GM12801 (cell line): ENCODE data around the gene RXFP1.

Source experiments
- CTCF ChIP-seq: IDR thresholded peaks from one replicate; pipeline ENCODE4 v1.5.1; 2011; ENCODE audit warnings: control low read depth; ENCODE audit not compliant: insufficient read length; ENCODE audit errors: extremely low read depth

The RXFP1 gene

GRCh38 chr4:158610790-158611189 lies 89.1 kb downstream of the RXFP1 start:
- no peak for TF ChIP-seq CTCF

GRCh38 chr4:158613046-158613445 lies 91.4 kb downstream of the RXFP1 start:
- TF ChIP-seq CTCF: no peak

GRCh38 chr4:158617956-158618355 lies 96.3 kb downstream of the RXFP1 start:
- TF ChIP-seq CTCF: no peak

- no peak for TF ChIP-seq CTCF
These were observed 100.0 kb downstream of the RXFP1 start for GRCh38 chr4:158621729-158622128.

GRCh38 chr4:158622251-158622650 lies 100.6 kb downstream of the RXFP1 start:
- TF ChIP-seq CTCF: no peak

GRCh38 chr4:158624889-158625478 lies 103.3 kb downstream of the RXFP1 start:
- no peak for TF ChIP-seq CTCF

- no peak for TF ChIP-seq CTCF
These were observed 103.9 kb downstream of the RXFP1 start for GRCh38 chr4:158625544-158625943.
